Colonic mucosa (tissue), 4 donors: ENCODE measurements around the gene PARP12. TPM values are rescaled to one million over a fixed set of nuclear protein-coding genes. Genes with fewer than 3 reads are reported as not detected.

ENCODE experiments used
- DNase-seq: peaks from one replicate; pipeline ENCODE4 v3.0.0-alpha.2; 2020
- H3K27ac ChIP-seq: fragments of 200-600 bp; one replicate; pipeline ENCODE4 v1.8.0; 2021
- H3K27me3 ChIP-seq: fragments of 200-600 bp; one replicate; pipeline ENCODE4 v1.8.0; 2021
- H3K36me3 ChIP-seq: fragments of 200-600 bp; one replicate; pipeline ENCODE4 v1.8.0; 2021
- H3K4me1 ChIP-seq: fragments of 200-600 bp; one replicate; pipeline ENCODE4 v1.8.0; 2021; ENCODE audit warnings: mild to moderate bottlenecking
- H3K4me3 ChIP-seq: fragments of 200-600 bp; one replicate; pipeline ENCODE4 v1.8.0; 2021
- H3K9ac ChIP-seq, 2 donors: one replicate each; pipeline ENCODE4 v1.7.0; 2013; ENCODE audit warnings: control low read depth in 2 of 2, low read depth in 2 of 2, low read length in 2 of 2
- H3K9me3 ChIP-seq: fragments of 200-600 bp; one replicate; pipeline ENCODE4 v1.8.0; 2021
- intact Hi-C: fragments of 100-400 bp; cut with DNase I; formaldehyde crosslinking; loops from one replicate; pipeline ENCODE4 v1.14.1; 2022
- total RNA-seq, 2 donors: library from RNA; stranded (reverse); fragmentation: NEBNext Ultra II Directional in 1 of 2; extraction: Animal tissue kit (Norgen Biotek cat#: 25700) in 1 of 2; gene quantifications; one replicate each; pipeline ENCODE4 v1.2.1, GENCODE V29; 2021
- TF ChIP-seq, protein P1 (sequence below): fragments of 200-600 bp; IDR thresholded peaks from one replicate; pipeline ENCODE4 v1.8.0; 2022; ENCODE audit warnings: antibody characterized with exemption, mild to moderate bottlenecking
- donor health status: healthy.
- donor health status: DM: no; HTN: no; CAD: no.
- donor health status: DM: no; HTN: no; CAD: no.

Gene PARP12
- total RNA-seq, 2 donors from 2014 or later = 33.9 to 39.2 TPM

DNA sequence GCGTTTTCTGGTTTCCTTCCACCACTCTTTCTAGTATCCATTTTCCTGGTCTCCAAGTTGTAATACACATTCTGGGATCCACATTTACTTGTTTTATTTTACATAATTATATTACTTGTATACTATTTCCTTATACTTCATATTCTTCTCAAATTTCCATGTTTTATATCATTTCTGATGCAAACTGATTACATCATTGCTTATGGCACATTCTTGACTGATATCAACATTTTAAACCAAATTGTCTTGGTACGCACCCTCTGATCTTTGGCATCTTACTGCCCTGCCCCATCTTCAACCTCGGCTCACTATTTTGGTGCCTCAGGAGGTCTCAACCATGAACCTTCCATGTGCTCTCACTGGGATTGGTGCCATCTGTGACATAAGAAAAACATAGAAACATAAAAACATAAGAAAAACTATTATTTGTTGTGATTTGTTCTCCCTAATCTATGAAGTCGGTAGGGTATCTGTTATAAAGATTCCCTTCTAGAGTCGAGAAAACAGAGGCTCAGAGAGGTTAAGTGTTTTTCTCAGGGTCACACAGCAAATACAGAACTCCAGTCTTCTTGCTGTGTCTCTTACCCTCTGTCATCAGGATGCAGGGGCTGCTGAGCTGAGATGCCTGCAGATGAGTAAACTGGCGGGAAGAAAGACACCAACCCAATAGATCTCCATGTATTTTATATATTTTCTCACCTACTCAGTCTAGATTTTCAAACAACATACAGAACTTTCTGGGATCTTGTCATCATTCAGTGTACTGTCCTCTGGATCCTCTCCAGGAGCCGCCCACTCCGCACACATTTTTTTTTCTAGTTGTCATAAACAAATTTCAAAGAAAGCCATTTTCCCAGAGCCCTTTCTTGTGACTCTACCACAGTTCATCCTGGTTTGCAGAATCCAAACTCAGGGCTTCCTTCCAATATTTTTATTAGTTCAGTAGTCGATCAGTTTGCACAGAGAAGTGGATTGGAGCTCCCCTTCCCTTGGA is 79.5 kb downstream of the PARP12 start:
- Histone ChIP-seq H3K4me3 (no peak overlapping the region), H3K36me3 (no peaks in the 10 kb centered on the region), H3K9ac (no peak overlapping the region), H3K27ac (no peak overlapping the region), H3K27me3 (no peaks in the 10 kb centered on the region), H3K4me1 (no peaks in the 10 kb centered on the region), H3K9me3 (no peaks in the 10 kb centered on the region)
- intact Hi-C loops = no loop called here
- TF ChIP-seq, protein P1, sequence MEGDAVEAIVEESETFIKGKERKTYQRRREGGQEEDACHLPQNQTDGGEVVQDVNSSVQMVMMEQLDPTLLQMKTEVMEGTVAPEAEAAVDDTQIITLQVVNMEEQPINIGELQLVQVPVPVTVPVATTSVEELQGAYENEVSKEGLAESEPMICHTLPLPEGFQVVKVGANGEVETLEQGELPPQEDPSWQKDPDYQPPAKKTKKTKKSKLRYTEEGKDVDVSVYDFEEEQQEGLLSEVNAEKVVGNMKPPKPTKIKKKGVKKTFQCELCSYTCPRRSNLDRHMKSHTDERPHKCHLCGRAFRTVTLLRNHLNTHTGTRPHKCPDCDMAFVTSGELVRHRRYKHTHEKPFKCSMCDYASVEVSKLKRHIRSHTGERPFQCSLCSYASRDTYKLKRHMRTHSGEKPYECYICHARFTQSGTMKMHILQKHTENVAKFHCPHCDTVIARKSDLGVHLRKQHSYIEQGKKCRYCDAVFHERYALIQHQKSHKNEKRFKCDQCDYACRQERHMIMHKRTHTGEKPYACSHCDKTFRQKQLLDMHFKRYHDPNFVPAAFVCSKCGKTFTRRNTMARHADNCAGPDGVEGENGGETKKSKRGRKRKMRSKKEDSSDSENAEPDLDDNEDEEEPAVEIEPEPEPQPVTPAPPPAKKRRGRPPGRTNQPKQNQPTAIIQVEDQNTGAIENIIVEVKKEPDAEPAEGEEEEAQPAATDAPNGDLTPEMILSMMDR = no peak
- DNase-seq = no peak

DNA sequence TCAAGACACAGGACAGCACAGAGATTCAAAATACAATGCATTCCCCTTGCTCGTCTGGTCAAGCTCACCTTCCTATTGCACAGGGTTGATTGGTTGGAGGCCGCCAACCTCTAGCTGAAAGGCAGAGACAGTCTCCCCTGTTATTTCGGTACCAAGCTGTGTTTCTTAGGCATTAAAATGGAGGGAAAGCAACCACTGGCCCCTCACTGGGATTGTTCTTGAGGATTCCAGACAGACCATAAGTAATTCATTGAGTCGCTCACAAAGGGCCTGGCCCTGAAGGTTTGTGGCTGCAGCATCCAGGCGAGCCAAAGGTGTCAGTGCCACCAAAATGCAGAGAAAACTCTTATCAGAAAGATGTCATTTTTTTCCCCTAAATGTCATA is 81.2 kb downstream of the PARP12 start:
- TF ChIP-seq, protein P1 = no peak
- Histone ChIP-seq H3K27ac (no peak overlapping the region), H3K9me3 (no peaks in the 10 kb centered on the region), H3K9ac (no peak overlapping the region), H3K36me3 (no peaks in the 10 kb centered on the region), H3K4me1 (no peaks in the 10 kb centered on the region), H3K27me3 (no peaks in the 10 kb centered on the region), H3K4me3 (no peak overlapping the region)
- intact Hi-C loops = no loop called here
- DNase-seq = no peak

DNA sequence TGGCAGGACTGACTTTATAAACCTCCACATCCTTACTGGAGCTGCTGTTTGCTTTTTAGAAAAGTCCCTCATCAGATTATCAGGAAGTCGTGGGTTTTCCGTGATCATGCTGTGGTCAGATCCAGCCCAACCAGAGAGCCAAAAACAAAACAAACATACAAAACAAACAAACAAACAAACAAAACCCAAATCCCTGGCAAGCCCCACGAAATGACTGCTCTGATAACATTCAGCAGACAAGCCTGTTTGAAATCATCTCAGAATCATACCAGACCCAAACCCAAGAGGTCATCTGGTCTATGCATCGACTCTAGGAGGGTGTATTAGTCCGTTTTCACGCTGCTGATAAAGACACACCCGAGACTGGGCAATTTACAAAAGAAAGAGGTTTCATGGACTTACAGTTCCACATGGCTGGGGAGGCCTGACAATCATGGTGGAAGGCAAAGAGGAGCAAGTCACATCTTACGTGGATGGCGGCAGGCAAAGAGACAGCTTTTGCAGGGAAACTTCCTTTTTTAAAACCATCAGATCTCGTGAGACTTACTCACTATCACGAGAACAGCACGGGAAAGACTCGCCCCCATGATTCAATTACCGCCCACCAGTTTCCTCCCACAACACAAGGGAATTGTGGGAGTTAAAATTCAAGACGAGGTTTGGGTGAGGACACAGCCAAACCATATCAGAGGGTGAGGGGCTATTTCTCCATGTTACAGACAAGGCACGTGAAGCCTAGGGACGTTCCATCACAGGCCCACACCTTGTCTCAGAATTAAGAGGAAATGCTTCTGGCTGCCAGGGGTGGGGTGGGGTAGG is 85.7 kb downstream of the PARP12 start:
- Histone ChIP-seq H3K9ac (no peak overlapping the region), H3K27ac (no peak overlapping the region), H3K4me1 (no peaks in the 10 kb centered on the region), H3K27me3 (no peaks in the 10 kb centered on the region), H3K9me3 (no peaks in the 10 kb centered on the region), H3K4me3 (no peak overlapping the region), H3K36me3 (no peaks in the 10 kb centered on the region)
- TF ChIP-seq, protein P1 = no peak
- intact Hi-C loops = no loop called here
- DNase-seq = no peak

DNA sequence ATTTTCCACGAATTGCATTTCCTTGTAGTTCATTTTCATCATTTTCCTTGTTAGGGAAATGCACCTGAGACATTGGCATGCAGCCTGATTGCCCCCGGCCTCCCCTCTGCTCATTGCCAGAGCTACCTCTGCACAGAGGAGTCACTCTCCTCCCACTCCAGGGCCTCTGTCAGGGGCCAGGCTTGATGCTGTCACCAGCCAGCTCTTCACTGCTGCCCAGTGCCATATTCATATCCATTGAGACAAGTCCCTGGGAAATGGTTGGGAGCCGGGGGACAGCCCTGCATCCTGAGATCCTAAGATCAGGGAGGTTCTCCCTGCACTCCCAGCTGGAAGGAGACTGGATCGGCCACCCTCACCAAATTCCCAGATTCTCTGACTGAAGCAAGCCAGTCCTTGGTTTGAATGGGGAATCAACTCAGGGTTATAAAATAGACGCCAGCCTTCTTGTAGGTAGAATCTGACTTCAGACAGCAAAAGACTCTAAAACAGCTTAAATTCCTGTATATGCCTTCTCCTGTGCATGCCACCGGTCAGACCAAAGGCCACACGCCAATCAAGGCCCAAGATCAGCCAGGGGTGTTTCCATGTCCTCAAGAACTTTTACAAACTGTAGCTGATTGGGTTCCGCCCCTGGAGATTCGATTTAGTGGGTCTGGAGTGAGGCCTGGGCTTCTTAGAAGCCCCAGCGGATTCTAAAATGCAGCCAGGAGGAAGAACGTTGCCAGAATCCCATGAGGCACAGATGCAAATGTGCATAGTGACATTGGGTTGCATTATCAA is 86.5 kb downstream of the PARP12 start:
- intact Hi-C loops = no loop called here
- no peak overlapping the region for H3K4me3 ChIP-seq
- H3K9me3 ChIP-seq = no peaks in the 10 kb centered on the region
- DNase-seq = no peak
- TF ChIP-seq, protein P1 = no peak
- no peaks in the 10 kb centered on the region for H3K27me3 ChIP-seq
- no peak overlapping the region for H3K27ac ChIP-seq
- no peaks in the 10 kb centered on the region for H3K36me3 ChIP-seq
- no peaks in the 10 kb centered on the region for H3K4me1 ChIP-seq
- H3K9ac ChIP-seq = no peak overlapping the region

DNA sequence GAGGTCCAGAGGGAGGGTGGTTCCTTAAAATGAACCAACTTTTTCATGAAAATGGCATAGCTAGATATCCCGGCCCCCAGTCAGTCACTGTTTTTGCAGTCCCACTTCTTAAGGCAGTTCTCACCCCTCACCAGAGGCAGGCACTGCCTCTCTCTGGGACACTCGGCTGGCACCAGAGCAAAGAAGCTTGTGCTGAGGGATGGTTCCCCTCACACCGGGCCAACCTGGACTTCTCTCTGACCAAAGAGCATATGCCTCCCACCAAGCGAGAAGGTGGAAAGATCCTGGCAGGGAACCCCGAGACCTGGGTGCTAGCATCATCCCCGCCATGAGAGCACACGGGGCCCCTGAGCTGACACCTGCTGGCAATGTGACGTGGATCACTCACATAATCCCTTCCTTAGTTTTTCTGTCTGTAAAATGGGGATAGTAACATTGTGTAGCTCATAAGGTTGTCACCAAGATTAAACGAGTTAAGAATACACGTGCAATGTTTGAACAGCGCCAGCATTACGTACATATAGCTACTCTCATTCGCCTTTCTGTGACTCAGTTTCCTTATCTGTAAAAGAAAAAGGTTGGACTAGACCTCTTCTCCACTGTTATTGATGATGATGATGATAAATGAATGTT is 88.5 kb downstream of the PARP12 start:
- intact Hi-C loops = no loop called here

More for the DNA sequence above, 88.5 kb downstream of the PARP12 start:
- Histone ChIP-seq H3K27ac (no peak overlapping the region), H3K9ac (no peak overlapping the region), H3K4me3 (no peak overlapping the region), H3K4me1 (no peaks in the 10 kb centered on the region), H3K36me3 (no peaks in the 10 kb centered on the region), H3K9me3 (no peaks in the 10 kb centered on the region), H3K27me3 (no peaks in the 10 kb centered on the region)
- DNase-seq = no peak
- TF ChIP-seq, protein P1 = no peak
